Measurements from ENCODE around the gene CDCP2. TPM values are rescaled to one million over a fixed set of nuclear protein-coding genes. Genes with fewer than 3 reads are reported as not detected.

Gene CDCP2
- total and polyA plus RNA-seq, 12 donors: 0.05 to 0.64 (median 0.25) TPM; not detected in 7

DNA sequence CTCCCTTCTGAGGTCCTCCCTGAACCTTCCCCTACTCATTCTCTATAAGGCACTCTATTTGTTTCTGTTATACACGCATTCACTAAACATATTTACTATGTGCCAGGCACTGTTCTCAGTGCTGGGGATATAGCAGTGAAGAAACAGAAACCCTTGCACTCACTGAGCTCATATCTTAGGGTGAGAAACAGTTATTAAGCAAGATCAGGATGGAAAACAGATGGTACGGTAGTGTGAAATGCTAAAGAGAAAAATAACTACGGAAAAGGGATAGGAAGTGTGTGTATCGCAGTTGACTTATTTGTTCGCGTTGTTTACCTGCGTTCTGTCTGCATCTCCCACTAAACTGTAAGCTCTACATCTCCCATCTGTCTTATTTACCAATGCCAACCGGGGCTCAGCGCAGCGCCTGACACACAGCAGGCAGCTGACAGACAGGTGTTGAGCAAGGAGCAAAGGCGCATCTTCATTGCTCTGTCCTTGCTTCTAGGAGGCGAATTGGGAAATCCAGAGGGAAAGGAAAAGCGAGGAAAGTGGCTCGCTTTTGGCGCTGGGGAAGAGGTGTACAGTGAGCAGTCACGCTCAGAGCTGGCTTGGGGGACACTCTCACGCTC, 46.5 kb upstream of the CDCP2 start:
- Histone ChIP-seq H3K27me3 (no peaks in the 10 kb centered on the region), H3K4me3 (peak overlapping the region in 3 of 4 donors; percentile 31 to 89 (median 66)), H3K36me3 (replicated peaks in 1 of 2) (peaks cover 0 to 17% of the 10 kb centered on the region in 2 donors), H3K27ac (peak overlapping the region in 3 of 5 donors; percentile 55 to 76 (median 70)), H3K9me3 (replicated peaks in 1 of 3) (no peaks in the 10 kb centered on the region), H3K4me1 (replicated peaks in 1 of 2) (peaks cover 14 to 31% of the 10 kb centered on the region in 2 donors)
- 16 to 21% (median 19%) methylated on average over 17 of the region's 17 CpGs for WGBS, 4 donors
- peak in 3 of 7 donors; percentile 25 to 46 (median 30) for DNase-seq
- no peak for TF ChIP-seq POLR2A (IDR thresholded peaks at IDR 0.05)
- TF ChIP-seq, protein P1, sequence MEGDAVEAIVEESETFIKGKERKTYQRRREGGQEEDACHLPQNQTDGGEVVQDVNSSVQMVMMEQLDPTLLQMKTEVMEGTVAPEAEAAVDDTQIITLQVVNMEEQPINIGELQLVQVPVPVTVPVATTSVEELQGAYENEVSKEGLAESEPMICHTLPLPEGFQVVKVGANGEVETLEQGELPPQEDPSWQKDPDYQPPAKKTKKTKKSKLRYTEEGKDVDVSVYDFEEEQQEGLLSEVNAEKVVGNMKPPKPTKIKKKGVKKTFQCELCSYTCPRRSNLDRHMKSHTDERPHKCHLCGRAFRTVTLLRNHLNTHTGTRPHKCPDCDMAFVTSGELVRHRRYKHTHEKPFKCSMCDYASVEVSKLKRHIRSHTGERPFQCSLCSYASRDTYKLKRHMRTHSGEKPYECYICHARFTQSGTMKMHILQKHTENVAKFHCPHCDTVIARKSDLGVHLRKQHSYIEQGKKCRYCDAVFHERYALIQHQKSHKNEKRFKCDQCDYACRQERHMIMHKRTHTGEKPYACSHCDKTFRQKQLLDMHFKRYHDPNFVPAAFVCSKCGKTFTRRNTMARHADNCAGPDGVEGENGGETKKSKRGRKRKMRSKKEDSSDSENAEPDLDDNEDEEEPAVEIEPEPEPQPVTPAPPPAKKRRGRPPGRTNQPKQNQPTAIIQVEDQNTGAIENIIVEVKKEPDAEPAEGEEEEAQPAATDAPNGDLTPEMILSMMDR (IDR thresholded peaks at IDR 0.05): no peak
- intact Hi-C loops (cut with DNase I): no loop called here

DNA sequence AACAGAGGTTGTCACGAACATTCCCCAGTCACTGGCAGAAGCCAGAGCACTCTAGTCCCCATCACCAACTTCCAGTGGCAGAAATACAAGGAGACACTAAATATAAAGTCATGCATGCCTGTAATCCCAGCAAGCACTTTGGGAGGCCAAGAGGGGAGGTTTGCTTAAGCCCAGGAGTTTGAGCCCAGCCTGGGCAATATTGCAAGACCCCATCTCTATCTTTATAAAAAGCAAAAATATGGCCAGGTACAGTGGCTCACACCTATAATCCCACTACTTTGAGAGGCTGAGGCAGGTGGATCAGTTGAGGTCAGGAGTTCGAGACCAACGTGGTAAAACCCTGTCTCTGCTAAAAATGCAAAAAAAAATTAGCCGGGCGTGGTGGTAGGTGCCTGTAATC, 40.7 kb upstream of the CDCP2 start:
- H3K36me3 ChIP-seq (replicated peaks in 1 of 2): peaks cover 0 to 27% of the 10 kb centered on the region in 2 donors
- DNase-seq: no peak
- 92 to 95% (median 93%) methylated on average over 5 of the region's 5 CpGs for WGBS, 4 donors
- no peaks in the 10 kb centered on the region for H3K27me3 ChIP-seq
- H3K27ac ChIP-seq: no peak overlapping the region
- H3K4me1 ChIP-seq (replicated peaks in 1 of 2): peaks cover 9 to 11% of the 10 kb centered on the region in 2 donors
- H3K4me3 ChIP-seq: no peak overlapping the region
- no peak for TF ChIP-seq POLR2A (IDR thresholded peaks at IDR 0.05)
- TF ChIP-seq, protein P1 (IDR thresholded peaks at IDR 0.05): no peak
- H3K9me3 ChIP-seq (replicated peaks in 1 of 3): no peaks in the 10 kb centered on the region
- intact Hi-C loops (cut with DNase I): no loop called here

DNA sequence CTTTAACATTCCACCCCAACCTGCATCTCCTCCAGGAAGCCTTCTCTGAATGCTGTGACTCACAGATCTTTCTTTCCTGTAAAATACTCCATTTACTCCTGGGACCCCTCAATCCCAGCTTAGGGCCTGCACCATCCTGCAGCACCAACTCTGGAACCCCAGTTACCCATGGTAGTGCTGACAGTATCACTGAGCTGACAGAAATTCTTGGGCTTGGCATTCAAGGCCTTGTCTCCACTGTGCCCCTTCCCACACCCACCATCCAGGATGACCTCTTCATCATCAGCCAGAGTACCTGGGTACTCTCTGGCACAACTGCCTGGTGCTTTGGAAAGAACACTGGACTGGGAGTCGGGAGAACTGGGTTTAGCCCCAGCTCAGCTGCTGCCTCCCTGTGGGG, 38.7 kb upstream of the CDCP2 start:
- no peaks in the 10 kb centered on the region for H3K9me3 ChIP-seq (replicated peaks in 1 of 3)
- WGBS, 4 donors: 0 to 100% (median 90%) methylated on average over 1 of the region's 1 CpG
- no peak overlapping the region for H3K4me3 ChIP-seq
- no peaks in the 10 kb centered on the region for H3K27me3 ChIP-seq
- no peak for DNase-seq
- no peak for TF ChIP-seq POLR2A (IDR thresholded peaks at IDR 0.05)
- TF ChIP-seq, protein P1 (IDR thresholded peaks at IDR 0.05): no peak
- H3K36me3 ChIP-seq (replicated peaks in 1 of 2): peaks cover 0 to 27% of the 10 kb centered on the region in 2 donors
- no peak overlapping the region for H3K27ac ChIP-seq
- intact Hi-C loops (cut with DNase I): no loop called here
- peaks cover 9 to 11% of the 10 kb centered on the region in 2 donors for H3K4me1 ChIP-seq (replicated peaks in 1 of 2)

DNA sequence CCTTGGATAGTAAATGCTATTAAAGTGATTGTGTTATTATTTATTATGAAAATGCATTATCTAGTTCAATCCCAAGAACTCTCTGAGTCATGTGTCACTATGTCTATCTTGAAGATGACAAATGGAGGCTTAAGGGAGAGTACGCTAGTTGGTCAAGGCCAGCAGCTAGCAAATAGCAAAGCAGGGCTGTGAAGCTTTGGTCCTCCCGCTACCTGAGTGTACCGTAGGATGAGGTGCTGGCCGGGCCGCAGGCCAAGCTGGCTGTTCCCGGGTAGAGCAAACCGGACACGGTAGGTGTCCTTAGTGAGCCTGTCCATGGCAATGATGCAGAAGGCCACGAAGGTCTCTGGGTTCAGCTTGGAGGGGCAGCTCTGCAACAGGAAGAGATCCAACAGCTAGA, 37.7 kb upstream of the CDCP2 start:
- H3K4me3 ChIP-seq: no peak overlapping the region
- peaks cover 9 to 11% of the 10 kb centered on the region in 2 donors for H3K4me1 ChIP-seq (replicated peaks in 1 of 2)
- no peak for TF ChIP-seq POLR2A (IDR thresholded peaks at IDR 0.05)
- TF ChIP-seq, protein P1 (IDR thresholded peaks at IDR 0.05): no peak
- intact Hi-C loops (cut with DNase I): no loop called here
- peak; percentile 38 to 68 (median 55) for DNase-seq
- H3K27me3 ChIP-seq: no peaks in the 10 kb centered on the region
- peaks cover 0 to 22% of the 10 kb centered on the region in 2 donors for H3K36me3 ChIP-seq (replicated peaks in 1 of 2)
- no peaks in the 10 kb centered on the region for H3K9me3 ChIP-seq (replicated peaks in 1 of 3)
- peak overlapping the region in 1 of 5 donors; percentile 42 for H3K27ac ChIP-seq
- 42 to 84% (median 45%) methylated on average over 3 to 9 of the region's 9 CpGs for WGBS, 4 donors
